NCI-H2107 (cell line): ENCODE measurements around the gene FALEC.

Source experiments
- DNase-seq: peaks from one replicate; lab custom pipeline; 2025; lab: John Stamatoyannopoulos, UW

Gene FALEC

GRCh38 chr1:150515328-150516049 is at the start of gene FALEC:
Gene FALEC, plus strand, starts transcription at chr1:150515752.
- DNase-seq, result peak; percentile 95

- no peak for DNase-seq
Measured at GRCh38 chr1:150466964-150467363, 48.6 kb upstream of the FALEC start.

GRCh38 chr1:150469291-150469690 is 46.3 kb upstream of the FALEC start:
- DNase-seq, result no peak

GRCh38 chr1:150472601-150473200 is 42.9 kb upstream of the FALEC start:
- no peak for DNase-seq

GRCh38 chr1:150473659-150474058 is 41.9 kb upstream of the FALEC start:
- DNase-seq, result no peak

- DNase-seq, result no peak
Measured at GRCh38 chr1:150474869-150475268, 40.7 kb upstream of the FALEC start.

GRCh38 chr1:150476754-150477153 is 38.8 kb upstream of the FALEC start:
- DNase-seq, result no peak

GRCh38 chr1:150477320-150477719 is 38.2 kb upstream of the FALEC start:
- DNase-seq, result no peak

- no peak for DNase-seq
Measured at GRCh38 chr1:150477733-150478132, 37.8 kb upstream of the FALEC start.

GRCh38 chr1:150479370-150479769 is 36.2 kb upstream of the FALEC start:
- DNase-seq, result no peak

- DNase-seq, result no peak
Measured at GRCh38 chr1:150479927-150480352, 35.6 kb upstream of the FALEC start.

- DNase-seq, result no peak
Measured at GRCh38 chr1:150484431-150484830, 31.1 kb upstream of the FALEC start.

- DNase-seq, result no peak
Measured at GRCh38 chr1:150484861-150485260, 30.7 kb upstream of the FALEC start.

- peak; percentile 91 for DNase-seq
Measured at GRCh38 chr1:150486966-150487762, 28.4 kb upstream of the FALEC start, which contains the start of gene TARS2. Gene TARS2, plus strand, starts transcription at chr1:150487419. Its CDS starts 32 bp downstream, at chr1:150487451.

GRCh38 chr1:150487763-150488115 is 27.8 kb upstream of the FALEC start:
- DNase-seq, result no peak

GRCh38 chr1:150493175-150493574 is 22.4 kb upstream of the FALEC start:
- DNase-seq, result no peak

- no peak for DNase-seq
Measured at GRCh38 chr1:150498342-150498741, 17.2 kb upstream of the FALEC start.

GRCh38 chr1:150505431-150505830 is 10.1 kb upstream of the FALEC start:
- no peak for DNase-seq

- DNase-seq, result no peak
Measured at GRCh38 chr1:150507912-150508864, 7.4 kb upstream of the FALEC start, which contains the start of gene ECM1. Gene ECM1, plus strand, starts transcription at chr1:150508109. Its CDS starts 101 bp downstream, at chr1:150508210.

- no peak for DNase-seq
Measured at GRCh38 chr1:150508982-150509381, 6.6 kb upstream of the FALEC start.

GRCh38 chr1:150511551-150511950 is 4.0 kb upstream of the FALEC start:
- peak; percentile 48 for DNase-seq
